HG02623 (cell line): ENCODE results near the gene C6orf89.

Experiments
- ATAC-seq: cut with Tn5 transposase; IDR thresholded peaks from one replicate; pipeline ENCODE4 v1.9.1; 2021; ENCODE audit warnings: moderate library complexity; ENCODE audit not compliant: unreplicated experiment

C6orf89 gene

GRCh38 chr6:36967301-36967700 is 81.5 kb downstream of the C6orf89 start:
- ATAC-seq: no peak

- no peak for ATAC-seq
These were observed 82.0 kb downstream of the C6orf89 start for GRCh38 chr6:36967757-36968156.

- ATAC-seq: no peak
These were observed 82.7 kb downstream of the C6orf89 start for GRCh38 chr6:36968266-36968977.

GRCh38 chr6:36969240-36969691 is 83.5 kb downstream of the C6orf89 start:
- ATAC-seq: no peak

DNA sequence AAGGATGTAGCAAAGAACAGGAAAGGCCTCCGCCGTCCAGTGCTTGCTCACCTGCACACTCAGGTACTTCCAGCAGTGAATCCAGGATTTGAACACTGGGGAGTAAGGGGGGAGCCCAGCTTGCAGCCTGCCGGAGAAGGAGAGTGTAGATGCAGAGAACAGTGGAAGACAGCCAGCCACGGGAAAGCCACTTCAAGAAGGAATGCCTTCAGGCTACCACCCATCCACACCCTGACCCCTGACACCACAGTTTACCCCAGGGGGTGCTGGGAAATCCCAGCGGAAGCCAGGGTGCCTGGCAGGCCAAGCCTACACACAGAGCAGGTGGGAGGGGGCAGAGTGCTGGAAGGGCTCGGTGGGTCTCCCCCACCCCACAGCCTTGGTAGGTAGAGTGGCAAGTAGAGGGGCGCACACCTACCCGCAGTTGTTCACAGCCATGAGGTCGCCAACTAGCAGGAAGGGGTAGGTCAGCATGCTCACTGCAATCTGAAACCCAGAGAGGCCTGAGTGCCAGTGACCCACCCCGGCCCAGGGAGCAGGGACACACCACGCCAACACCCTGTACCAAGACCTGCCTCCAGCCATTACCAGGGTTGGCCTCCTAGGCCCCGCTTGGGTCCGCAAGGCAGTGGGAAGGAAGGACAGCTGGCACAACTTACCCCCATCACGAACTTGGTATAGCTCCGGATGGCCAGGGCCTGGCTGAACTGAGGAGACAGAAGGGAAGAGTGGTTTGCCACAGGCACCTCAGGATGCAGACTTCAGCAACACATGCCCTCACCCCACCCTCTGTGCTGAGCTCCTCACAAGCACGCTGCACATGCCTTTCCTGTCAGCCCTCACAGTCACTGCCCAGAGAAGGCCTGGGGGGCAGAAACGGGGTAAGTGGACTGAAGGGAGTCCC is 84.5 kb downstream of the C6orf89 start:
- ATAC-seq: no peak

GRCh38 chr6:36970892-36971842 is 85.4 kb downstream of the C6orf89 start:
- no peak for ATAC-seq

- ATAC-seq: no peak
These were observed 86.3 kb downstream of the C6orf89 start for GRCh38 chr6:36971921-36972673.

GRCh38 chr6:36973190-36973589 is 87.4 kb downstream of the C6orf89 start:
- ATAC-seq: no peak

DNA sequence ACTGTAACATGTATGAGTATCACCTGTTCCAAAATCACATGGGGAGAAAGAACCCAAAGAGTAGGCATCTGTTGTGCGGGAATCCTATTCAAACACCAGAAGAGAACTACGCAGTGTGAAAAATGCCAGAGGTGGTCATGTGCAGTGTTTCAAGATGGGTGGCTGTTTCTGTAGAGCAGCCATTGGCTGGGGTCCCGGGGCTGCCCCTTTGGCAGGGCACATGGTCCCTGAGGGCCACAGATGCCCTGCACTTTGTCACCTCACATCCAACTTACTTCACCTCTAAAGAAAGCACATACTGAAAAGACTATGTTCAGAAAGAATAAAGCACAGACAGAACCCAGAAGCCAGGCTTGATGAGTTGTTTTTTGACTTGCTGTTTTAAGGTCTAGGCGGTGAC is 87.9 kb downstream of the C6orf89 start:
- ATAC-seq: no peak

- ATAC-seq: no peak
These were observed 89.7 kb downstream of the C6orf89 start for GRCh38 chr6:36975231-36976006.

DNA sequence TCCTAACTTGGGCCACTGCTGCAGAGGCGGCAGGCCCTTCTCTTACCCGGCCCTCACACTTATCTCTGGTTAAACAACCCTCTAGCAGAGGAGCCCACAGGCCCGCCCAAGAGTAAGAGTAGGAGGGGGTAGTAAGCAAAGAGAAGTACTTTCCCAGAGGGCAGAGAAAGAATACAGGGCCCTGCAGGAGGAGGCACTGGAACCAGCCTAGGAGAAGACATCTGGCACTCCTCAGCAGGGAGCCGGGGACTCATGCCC is 90.2 kb downstream of the C6orf89 start:
- no peak for ATAC-seq

DNA sequence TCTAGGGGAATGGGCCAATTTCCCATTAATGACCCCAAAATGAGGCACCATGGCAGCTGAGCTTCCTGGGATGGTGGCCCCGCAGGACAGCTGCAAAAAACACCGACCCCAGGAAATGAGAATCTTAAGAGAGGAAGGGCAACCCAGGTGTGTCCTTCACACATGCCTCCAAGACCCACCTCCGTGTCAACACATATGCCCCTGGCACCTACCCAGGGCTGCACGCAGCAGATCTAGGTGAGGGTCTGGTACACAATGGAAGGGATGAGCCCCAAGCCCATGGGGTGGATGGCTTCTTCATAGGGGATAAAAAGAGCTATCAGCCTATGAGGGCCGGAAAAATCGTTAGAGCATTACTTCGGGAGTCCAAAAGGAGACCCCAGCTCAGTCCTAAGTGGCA is 90.8 kb downstream of the C6orf89 start:
- ATAC-seq: no peak

DNA sequence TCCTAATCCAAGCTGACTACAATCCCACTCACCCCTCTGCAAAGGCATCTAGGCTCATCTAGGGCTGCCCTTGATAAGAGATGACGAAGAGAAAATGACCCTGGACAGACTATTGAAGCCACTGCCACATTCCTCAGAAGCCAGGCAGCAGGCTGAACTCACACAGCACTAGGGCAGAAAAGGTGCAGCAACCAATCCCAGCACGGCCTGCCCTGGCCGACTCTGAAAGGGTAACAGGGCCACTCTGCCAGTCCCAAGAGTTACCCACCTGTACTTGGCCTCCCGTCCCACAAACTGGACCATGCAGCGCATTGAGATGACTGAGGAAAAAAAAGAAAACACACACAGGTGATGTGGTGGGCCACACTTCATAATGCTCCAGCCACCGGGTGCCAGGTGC is 91.2 kb downstream of the C6orf89 start:
- no peak for ATAC-seq

GRCh38 chr6:36977470-36977941 is 91.8 kb downstream of the C6orf89 start:
- ATAC-seq: no peak
